ENCODE measurements around the gene CCSER1. TPM values are rescaled to one million over a fixed set of nuclear protein-coding genes. Genes with fewer than 3 reads are reported as not detected.

CCSER1 gene
- total RNA-seq, 1 experiment from 2014 or later = 0.63 TPM

DNA sequence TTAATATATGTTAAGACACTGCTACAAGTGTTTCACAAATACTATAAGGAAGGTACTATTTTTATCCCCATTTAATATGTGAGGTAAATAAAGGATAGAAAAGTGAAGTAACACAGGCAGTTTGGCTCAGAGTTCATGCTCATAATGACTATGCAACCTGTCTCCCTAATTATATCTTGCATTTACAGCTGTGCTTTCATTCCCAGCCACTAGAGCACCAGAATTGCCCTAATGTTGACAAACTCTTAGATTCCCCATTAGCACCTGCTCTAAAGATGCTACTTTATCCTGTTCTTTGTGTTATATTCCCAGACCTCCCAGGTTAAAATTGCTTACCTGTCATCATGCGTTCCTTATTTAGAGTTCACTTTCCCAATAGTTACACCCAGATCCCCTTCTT lies 833.6 kb downstream of the CCSER1 start:
- Mint-ChIP-seq H3K9me3 (ENCODE audit: unreplicated experiment) (no peaks in the 10 kb centered on the region), H3K27ac (ENCODE audit: low read depth, unreplicated experiment) (no peak overlapping the region), H3K4me1 (ENCODE audit: insufficient read depth, unreplicated experiment) (peaks cover 15% of the 10 kb centered on the region), H3K27me3 (ENCODE audit: insufficient read depth, unreplicated experiment) (no peaks in the 10 kb centered on the region), H3K36me3 (ENCODE audit: insufficient read depth, unreplicated experiment) (no peaks in the 10 kb centered on the region), H3K4me3 (ENCODE audit: unreplicated experiment) (no peak overlapping the region)
- ChIA-PET POLR2A (interaction anchor here (0.7 kb wide), 1 partner anchor 168 kb away, joined by 3 read pairs; no protein-coding TSS in a partner anchor), CTCF (interaction anchor here (0.5 to 0.6 kb wide), 2 partner anchors 34 to 1401 kb away, joined by 3 to 4 read pairs; no protein-coding TSS in a partner anchor)
- intact Hi-C loops (cut with micrococcal nuclease) = no loop called here
- TF ChIP-seq, protein P1, sequence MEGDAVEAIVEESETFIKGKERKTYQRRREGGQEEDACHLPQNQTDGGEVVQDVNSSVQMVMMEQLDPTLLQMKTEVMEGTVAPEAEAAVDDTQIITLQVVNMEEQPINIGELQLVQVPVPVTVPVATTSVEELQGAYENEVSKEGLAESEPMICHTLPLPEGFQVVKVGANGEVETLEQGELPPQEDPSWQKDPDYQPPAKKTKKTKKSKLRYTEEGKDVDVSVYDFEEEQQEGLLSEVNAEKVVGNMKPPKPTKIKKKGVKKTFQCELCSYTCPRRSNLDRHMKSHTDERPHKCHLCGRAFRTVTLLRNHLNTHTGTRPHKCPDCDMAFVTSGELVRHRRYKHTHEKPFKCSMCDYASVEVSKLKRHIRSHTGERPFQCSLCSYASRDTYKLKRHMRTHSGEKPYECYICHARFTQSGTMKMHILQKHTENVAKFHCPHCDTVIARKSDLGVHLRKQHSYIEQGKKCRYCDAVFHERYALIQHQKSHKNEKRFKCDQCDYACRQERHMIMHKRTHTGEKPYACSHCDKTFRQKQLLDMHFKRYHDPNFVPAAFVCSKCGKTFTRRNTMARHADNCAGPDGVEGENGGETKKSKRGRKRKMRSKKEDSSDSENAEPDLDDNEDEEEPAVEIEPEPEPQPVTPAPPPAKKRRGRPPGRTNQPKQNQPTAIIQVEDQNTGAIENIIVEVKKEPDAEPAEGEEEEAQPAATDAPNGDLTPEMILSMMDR (IDR thresholded peaks at IDR 0.05; ENCODE audit: unreplicated experiment) = no peak
- no peak for DNase-seq (ENCODE audit: unreplicated experiment)
- BruUV-seq (replicated peaks) = no TSS peak

DNA sequence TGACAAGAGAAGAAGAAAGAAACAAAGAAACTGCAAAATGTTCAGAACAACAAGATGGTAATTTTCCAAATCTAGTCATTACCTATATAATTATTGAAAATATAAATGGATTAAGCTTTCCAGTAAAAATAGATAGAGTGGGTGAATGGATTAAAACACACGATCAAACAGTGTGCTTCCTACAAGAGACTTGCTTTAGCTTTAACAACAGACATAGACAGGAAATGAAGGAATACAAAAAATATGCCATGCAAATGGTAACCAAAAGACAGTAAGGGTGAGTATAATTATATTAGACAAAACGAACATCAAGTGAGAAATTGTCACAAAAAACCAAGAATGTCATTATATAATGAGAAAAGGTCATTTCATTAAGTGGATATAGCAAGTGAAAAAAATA lies 842.8 kb downstream of the CCSER1 start:
- H3K27ac Mint-ChIP-seq (ENCODE audit: low read depth, unreplicated experiment) = no peak overlapping the region
- intact Hi-C loops (cut with micrococcal nuclease) = loop anchor here (5.0 kb wide), 1 partner anchor 653 kb away; no protein-coding TSS in a partner anchor
- no TSS peak for BruUV-seq (replicated peaks)
- H3K27me3 Mint-ChIP-seq (ENCODE audit: insufficient read depth, unreplicated experiment) = no peaks in the 10 kb centered on the region
- peaks cover 8% of the 10 kb centered on the region for H3K9me3 Mint-ChIP-seq (ENCODE audit: unreplicated experiment)
- H3K4me1 Mint-ChIP-seq (ENCODE audit: insufficient read depth, unreplicated experiment) = no peaks in the 10 kb centered on the region
- TF ChIP-seq, protein P1 (IDR thresholded peaks at IDR 0.05; ENCODE audit: unreplicated experiment) = no peak
- ChIA-PET POLR2A (no interaction called here), CTCF (no interaction called here)
- no peak for DNase-seq (ENCODE audit: unreplicated experiment)
- H3K4me3 Mint-ChIP-seq (ENCODE audit: unreplicated experiment) = no peak overlapping the region
- H3K36me3 Mint-ChIP-seq (ENCODE audit: insufficient read depth, unreplicated experiment) = no peaks in the 10 kb centered on the region

DNA sequence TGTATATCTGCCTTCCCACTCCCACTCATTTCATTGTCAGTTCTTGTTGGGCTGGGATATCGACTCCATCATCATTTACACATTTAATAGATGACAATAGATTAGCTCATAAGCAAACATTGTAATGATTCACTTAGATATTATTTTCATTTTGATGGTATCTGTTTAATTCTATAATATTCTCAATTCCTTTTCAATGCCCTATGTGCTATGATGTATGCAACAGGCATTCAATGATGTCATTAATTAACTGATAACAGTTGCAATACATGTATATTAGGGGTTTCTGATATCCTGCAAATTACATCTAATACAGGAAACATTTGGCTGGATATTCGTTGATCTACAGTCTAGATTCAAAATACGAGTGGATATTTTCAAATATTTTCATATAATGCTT lies 850.5 kb downstream of the CCSER1 start:
- intact Hi-C loops (cut with micrococcal nuclease) = no loop called here
- DNase-seq (ENCODE audit: unreplicated experiment) = no peak
- H3K27me3 Mint-ChIP-seq (ENCODE audit: insufficient read depth, unreplicated experiment) = no peaks in the 10 kb centered on the region
- no peaks in the 10 kb centered on the region for H3K9me3 Mint-ChIP-seq (ENCODE audit: unreplicated experiment)
- H3K36me3 Mint-ChIP-seq (ENCODE audit: insufficient read depth, unreplicated experiment) = no peaks in the 10 kb centered on the region
- POLR2A ChIA-PET = no interaction called here
- no peaks in the 10 kb centered on the region for H3K4me1 Mint-ChIP-seq (ENCODE audit: insufficient read depth, unreplicated experiment)
- no peak overlapping the region for H3K4me3 Mint-ChIP-seq (ENCODE audit: unreplicated experiment)
- no peak overlapping the region for H3K27ac Mint-ChIP-seq (ENCODE audit: low read depth, unreplicated experiment)
- BruUV-seq (replicated peaks) = no TSS peak
- TF ChIP-seq, protein P1 (IDR thresholded peaks at IDR 0.05; ENCODE audit: unreplicated experiment) = no peak
- CTCF ChIA-PET = no interaction called here

DNA sequence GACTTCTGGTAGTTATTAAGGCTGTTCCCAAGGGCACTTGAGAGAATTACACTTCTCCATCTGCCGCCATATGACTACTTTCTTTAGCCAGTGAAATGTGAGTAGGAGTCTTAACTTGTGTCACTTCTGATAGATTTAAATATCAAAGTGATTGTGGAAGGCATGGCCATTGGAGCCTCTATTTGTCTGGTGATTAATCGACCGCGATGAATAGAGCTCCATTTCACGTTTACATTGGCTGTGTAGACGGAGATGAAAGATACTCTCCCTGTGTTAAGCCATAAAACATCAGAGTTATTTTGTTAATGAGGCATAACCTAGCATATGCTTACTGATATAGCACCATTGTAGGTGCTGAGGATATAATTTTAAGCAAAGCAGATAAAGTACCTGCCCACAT lies 852.4 kb downstream of the CCSER1 start:
- Mint-ChIP-seq H3K4me3 (ENCODE audit: unreplicated experiment) (no peak overlapping the region), H3K27me3 (ENCODE audit: insufficient read depth, unreplicated experiment) (no peaks in the 10 kb centered on the region)
- POLR2A ChIA-PET = no interaction called here

More for the DNA sequence above, 852.4 kb downstream of the CCSER1 start:
- H3K27ac Mint-ChIP-seq (ENCODE audit: low read depth, unreplicated experiment) = no peak overlapping the region
- intact Hi-C loops (cut with micrococcal nuclease) = no loop called here
- TF ChIP-seq, protein P1 (IDR thresholded peaks at IDR 0.05; ENCODE audit: unreplicated experiment) = no peak
- no peaks in the 10 kb centered on the region for H3K36me3 Mint-ChIP-seq (ENCODE audit: insufficient read depth, unreplicated experiment)
- H3K4me1 Mint-ChIP-seq (ENCODE audit: insufficient read depth, unreplicated experiment) = no peaks in the 10 kb centered on the region
- H3K9me3 Mint-ChIP-seq (ENCODE audit: unreplicated experiment) = no peaks in the 10 kb centered on the region
- no peak for DNase-seq (ENCODE audit: unreplicated experiment)
- no TSS peak for BruUV-seq (replicated peaks)
- CTCF ChIA-PET = interaction anchor here (0.7 kb wide), 1 partner anchor 14 kb away, joined by 3 read pairs; no protein-coding TSS in a partner anchor

Measured in MCF 10A (cell line).